Prostate gland (tissue), 2 donors: Measurements from ENCODE around the gene PLXDC2.

Experiments used
- CTCF ChIP-seq, 4 experiments: fragments of 200-600 bp in 2 of 4; fragments of 450-650 bp in 2 of 4; sonication (generic) in 2 of 4; IDR thresholded peaks; 1 replicate in 3 of 4; 2 replicates in 1 of 4; pipeline ENCODE4 v1.5.1; 2016 to 2019; ENCODE audit warnings: antibody characterized with exemption in 4 of 4, mild to moderate bottlenecking in 2 of 4, moderate library complexity in 2 of 4
- POLR2A ChIP-seq: fragments of 450-650 bp; IDR thresholded peaks from one replicate; pipeline ENCODE4 v1.6.1; 2016; ENCODE audit warnings: antibody characterized with exemption, mild to moderate bottlenecking

- TF ChIP-seq CTCF (IDR thresholded peaks at IDR 0.05) (no peak), POLR2A (no peak)
Observed at GRCh38 chr10:20029523-20029922, 213.3 kb downstream of the PLXDC2 start.
